ENCODE results near the gene NDN. TPM values are rescaled to one million over a fixed set of nuclear protein-coding genes. Genes with fewer than 3 reads are reported as not detected.
A peak's percentile ranks its signal among the peaks of the same experiment; 100 is the strongest.

NDN gene
- total RNA-seq, 1 donor from 2014 or later: 30.7 TPM

DNA sequence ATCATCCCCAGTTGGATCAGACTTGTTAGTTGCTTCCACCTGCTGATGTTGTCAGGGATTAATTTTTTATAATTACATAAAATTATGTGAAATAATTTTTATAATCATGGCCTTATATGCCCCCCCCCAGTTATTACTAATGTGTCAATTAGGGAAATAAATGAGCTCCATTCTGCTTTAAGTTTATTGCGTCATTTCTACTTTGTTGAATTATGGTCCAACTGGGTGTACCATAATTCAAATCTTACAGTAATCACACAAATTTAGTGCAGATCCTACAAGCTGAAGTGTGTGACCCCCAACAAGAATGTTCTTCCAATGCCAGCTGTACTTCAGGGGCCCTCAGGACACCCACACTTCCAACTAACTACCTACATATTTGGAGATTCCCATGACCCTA lies 7.5 kb upstream of the NDN start:
- ATAC-seq: no peak
- TF ChIP-seq, protein P1, sequence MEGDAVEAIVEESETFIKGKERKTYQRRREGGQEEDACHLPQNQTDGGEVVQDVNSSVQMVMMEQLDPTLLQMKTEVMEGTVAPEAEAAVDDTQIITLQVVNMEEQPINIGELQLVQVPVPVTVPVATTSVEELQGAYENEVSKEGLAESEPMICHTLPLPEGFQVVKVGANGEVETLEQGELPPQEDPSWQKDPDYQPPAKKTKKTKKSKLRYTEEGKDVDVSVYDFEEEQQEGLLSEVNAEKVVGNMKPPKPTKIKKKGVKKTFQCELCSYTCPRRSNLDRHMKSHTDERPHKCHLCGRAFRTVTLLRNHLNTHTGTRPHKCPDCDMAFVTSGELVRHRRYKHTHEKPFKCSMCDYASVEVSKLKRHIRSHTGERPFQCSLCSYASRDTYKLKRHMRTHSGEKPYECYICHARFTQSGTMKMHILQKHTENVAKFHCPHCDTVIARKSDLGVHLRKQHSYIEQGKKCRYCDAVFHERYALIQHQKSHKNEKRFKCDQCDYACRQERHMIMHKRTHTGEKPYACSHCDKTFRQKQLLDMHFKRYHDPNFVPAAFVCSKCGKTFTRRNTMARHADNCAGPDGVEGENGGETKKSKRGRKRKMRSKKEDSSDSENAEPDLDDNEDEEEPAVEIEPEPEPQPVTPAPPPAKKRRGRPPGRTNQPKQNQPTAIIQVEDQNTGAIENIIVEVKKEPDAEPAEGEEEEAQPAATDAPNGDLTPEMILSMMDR (IDR thresholded peaks at IDR 0.05): no peak
- no peak for DNase-seq
- intact Hi-C loops (cut with DNase I): no loop called here
- H3K36me3 ChIP-seq: no peaks in the 10 kb centered on the region
- no peaks in the 10 kb centered on the region for H3K9me3 ChIP-seq
- no peak overlapping the region for H3K4me3 ChIP-seq
- H3K27me3 ChIP-seq: no peaks in the 10 kb centered on the region
- no peak overlapping the region for H3K27ac ChIP-seq
- no peaks in the 10 kb centered on the region for H3K4me1 ChIP-seq

DNA sequence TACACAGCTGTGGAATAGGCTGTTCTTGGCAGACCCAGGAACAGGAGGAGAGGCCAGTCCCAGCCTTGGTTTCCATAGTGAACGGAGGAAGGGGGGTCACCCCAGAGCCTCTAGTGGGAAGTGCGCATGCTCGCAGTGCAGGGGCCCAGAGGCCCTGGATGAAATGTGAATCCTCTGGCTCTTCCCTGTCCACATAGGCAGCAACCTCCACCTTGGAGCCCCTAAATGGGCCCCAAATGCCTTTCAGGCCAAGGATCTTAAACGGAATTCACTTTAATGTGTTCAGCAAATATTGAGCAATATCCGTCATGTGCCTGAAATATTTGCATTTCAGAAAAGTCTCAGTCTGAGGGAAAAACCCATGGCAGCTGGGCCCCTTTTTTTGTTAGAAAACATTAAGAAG lies 3.3 kb upstream of the NDN start:
- Histone ChIP-seq H3K4me3 (no peak overlapping the region), H3K4me1 (no peaks in the 10 kb centered on the region), H3K9me3 (no peaks in the 10 kb centered on the region), H3K27me3 (no peaks in the 10 kb centered on the region), H3K27ac (peak overlapping the region; percentile 31), H3K36me3 (no peaks in the 10 kb centered on the region)
- ATAC-seq: peak; percentile 86
- intact Hi-C loops (cut with DNase I): no loop called here
- TF ChIP-seq, protein P1 (IDR thresholded peaks at IDR 0.05): no peak
- peak; percentile 74 for DNase-seq

DNA sequence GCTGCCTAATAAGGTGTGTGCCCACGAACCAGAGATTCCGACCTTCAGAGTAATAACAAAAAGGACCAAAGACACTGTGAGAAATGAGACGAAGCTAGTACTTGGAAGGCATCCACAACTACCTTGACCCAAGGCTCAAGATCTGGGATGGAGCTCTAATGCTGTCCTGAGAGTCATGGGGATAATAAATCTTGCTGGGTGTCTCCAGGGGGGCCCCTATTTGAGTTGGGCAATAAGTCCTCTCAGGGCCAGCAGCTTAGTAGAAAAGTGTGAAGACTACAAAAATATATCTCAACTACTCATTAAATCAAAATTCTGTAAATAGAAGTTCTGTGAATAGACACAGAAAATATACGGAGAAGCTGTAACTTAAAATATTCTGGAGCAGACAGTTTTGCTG lies 2.9 kb upstream of the NDN start:
- TF ChIP-seq, protein P1 (IDR thresholded peaks at IDR 0.05): no peak
- H3K36me3 ChIP-seq: no peaks in the 10 kb centered on the region
- peak overlapping the region; percentile 31 for H3K27ac ChIP-seq
- ATAC-seq (no peak), DNase-seq (no peak)
- H3K4me3 ChIP-seq: no peak overlapping the region
- no peaks in the 10 kb centered on the region for H3K27me3 ChIP-seq
- H3K9me3 ChIP-seq: no peaks in the 10 kb centered on the region
- intact Hi-C loops (cut with DNase I): no loop called here
- no peaks in the 10 kb centered on the region for H3K4me1 ChIP-seq

DNA sequence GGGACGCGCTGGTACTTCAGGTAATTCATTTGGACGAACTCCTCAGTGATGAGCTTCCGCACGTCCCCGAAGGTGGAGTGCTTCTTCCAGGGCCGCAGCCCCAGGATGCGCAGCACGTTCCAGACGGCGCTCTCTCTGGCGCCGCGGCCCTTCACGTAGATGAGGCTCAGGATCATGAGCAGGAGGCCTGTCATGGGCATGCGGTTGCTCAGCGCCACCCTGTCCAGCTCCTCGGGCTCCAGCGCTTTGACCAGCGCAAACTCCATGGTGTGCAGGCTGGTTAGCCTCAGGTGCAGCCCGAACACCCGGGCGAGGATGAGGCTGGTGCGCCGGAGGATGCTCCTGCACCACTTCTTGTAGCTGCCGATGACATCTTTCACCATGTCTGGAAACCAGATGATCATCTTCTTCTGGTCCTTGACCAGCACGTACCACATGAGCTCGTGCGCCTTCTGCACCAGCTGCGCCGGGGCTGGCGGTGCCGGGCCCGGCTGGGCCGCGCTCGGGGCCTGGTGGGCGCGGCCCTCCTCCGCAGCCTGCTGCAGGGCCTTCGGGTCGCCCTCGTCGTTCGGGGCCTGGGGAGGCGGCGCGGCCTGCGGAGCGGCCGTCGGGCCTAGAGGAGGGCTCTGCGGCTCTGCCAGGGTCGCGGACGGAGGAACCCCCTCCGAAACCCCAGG lies 501 bp downstream of the NDN start:
- Histone ChIP-seq H3K36me3 (no peaks in the 10 kb centered on the region), H3K9me3 (no peaks in the 10 kb centered on the region), H3K4me3 (peak overlapping the region; percentile 53), H3K27me3 (no peaks in the 10 kb centered on the region), H3K27ac (peak overlapping the region; percentile 30), H3K4me1 (no peaks in the 10 kb centered on the region)
- intact Hi-C loops (cut with DNase I): no loop called here
- TF ChIP-seq, protein P1 (IDR thresholded peaks at IDR 0.05): no peak
- ATAC-seq (peak; percentile 42), DNase-seq (no peak)

DNA sequence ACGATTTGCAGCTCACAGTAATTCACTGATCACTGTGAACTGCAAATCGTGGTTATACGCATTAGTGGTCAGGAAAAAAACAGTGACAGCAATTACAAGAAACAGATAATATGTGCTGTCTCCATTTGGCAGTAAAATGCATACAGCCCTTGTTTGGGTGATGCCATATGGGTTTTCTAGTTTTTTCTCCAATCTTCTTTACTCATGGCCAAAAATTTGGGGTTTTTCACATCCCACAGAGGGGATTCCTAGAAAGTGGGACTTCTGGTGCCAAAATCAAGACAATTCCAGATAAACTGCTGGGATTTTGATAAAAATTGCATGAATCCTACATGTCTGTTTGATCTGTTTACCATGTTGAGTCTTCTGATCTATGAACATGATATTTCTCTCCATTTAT lies 15.6 kb downstream of the NDN start:
- ATAC-seq (no peak), DNase-seq (no peak)
- Histone ChIP-seq H3K4me1 (no peaks in the 10 kb centered on the region), H3K4me3 (no peak overlapping the region), H3K36me3 (no peaks in the 10 kb centered on the region), H3K9me3 (no peaks in the 10 kb centered on the region), H3K27ac (no peak overlapping the region), H3K27me3 (no peaks in the 10 kb centered on the region)
- TF ChIP-seq, protein P1 (IDR thresholded peaks at IDR 0.05): no peak
- intact Hi-C loops (cut with DNase I): no loop called here

DNA sequence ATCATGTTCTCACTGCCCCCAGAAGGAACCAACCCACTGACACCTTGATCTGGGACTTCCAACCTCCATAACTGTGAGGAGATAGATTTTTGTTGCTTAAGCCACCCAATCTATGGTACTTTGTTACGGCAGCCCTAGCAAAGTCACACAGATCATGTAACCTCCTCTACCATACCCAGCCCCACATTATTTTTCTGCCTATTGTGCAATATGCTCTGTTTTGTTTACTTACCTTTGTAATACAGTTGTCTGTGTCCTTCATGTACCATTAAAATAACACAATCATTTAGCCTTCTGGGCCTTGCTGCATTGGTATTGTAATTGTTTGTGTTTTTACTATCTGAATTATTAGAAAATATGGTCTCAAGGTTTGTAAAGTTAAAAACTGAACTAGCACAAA lies 16.1 kb downstream of the NDN start:
- Histone ChIP-seq H3K36me3 (no peaks in the 10 kb centered on the region), H3K9me3 (no peaks in the 10 kb centered on the region), H3K4me3 (no peak overlapping the region), H3K27ac (no peak overlapping the region), H3K27me3 (no peaks in the 10 kb centered on the region), H3K4me1 (no peaks in the 10 kb centered on the region)
- ATAC-seq: no peak
- TF ChIP-seq, protein P1 (IDR thresholded peaks at IDR 0.05): no peak
- DNase-seq: no peak
- intact Hi-C loops (cut with DNase I): no loop called here
